NCI-H2029 (cell line): Measurements from ENCODE around the gene PIWIL1.

Experiments used
- DNase-seq: peaks from one replicate; lab custom pipeline; 2025; lab: John Stamatoyannopoulos, UW

PIWIL1 gene

DNA sequence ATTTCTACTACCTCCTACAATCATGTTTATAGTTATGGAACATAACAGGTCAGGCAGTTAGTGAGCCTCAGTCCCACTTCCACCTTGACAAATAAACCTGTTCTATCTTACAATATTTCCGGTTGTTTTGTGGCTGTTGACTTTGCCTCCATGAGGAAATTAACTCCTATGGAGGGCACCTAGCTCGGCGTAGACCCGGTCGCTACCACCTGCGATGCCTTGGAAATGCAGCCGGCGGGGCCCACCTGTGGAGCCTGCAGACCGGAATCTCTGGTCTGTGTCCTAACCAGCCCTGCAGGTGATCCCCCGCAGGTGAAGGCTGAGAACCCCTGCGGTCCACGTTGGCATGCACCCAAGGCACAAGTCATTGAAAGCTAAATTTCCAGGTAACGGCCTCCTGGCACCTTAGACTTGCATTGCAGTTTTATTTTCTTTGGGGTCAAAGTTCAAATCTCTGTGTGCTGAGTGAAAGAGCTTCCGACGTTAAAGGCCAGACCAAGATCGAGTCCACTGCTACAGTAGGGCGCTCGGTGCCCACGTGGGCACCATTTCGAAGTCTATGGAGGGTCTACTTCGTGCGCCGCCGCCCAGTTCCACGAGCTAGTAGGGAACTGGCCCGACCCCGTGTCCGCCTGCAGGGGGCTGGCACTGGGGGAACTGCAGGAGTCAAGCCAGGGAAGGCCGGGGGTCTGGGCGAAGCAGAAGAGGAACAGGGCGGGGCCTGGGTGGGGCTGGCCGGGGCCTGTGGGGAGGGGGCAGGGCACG, 782 bp upstream of the PIWIL1 start:
- DNase-seq, result no peak

DNA sequence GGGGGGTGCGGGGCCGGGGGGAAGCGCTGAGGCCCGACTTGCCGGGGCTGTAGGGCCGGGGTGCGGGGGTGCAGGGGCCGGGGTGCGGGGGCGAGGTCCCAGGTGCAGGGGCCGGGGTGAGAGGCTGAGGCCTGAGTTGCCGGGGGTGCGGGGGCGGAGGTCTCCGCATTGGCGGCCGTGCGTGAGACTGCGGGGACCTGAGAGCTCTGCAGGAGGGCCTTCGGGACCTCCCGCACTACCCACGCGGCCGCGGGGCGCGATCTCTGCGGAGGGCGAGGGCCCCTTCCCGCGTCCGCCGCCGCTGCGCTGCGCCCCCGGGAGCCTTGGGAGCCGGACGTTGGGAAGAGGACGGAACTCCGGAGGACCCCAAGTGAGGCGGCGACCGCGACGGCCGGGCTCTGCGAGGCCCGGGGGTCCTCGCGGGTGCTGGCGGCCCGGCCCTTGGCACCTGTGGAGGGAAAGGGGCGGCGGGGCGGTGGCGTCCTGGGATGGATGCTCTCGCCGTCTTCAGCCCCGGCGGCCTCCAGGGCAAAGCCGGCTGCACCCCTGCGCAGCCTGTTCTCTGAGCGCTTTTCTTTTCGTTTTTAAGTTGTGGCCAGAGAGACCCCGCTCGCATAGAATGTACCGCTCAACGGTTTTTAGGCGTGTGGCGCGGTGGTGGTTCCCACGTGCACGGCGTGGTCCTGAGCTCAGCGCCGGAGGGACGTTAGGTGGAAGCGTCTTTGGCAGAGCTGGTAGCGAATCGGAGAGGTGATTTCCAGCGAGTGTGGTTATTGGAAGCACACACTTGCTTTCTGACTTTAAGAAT, 1.3 kb downstream of the PIWIL1 start:
- no peak for DNase-seq

DNA sequence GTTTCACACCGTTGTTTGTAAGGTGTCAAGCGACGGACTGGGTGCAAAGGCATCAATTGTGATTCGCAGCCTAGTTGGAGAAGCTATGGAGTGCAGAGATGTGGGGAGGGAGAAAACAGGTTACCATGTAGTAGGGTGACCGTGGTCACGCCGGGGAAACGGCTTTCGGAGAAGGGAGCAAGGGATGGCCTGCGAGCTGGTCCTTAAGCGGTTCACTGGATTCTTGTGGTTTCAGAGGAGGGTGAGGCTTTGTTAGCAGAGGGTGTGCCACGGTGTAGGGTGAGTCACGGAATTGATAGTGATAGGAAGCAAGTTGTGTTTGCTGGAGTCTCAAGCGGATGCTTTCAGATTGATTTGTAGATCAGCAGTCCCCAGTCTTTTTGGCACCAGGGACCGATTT, 2.3 kb downstream of the PIWIL1 start:
- no peak for DNase-seq

DNA sequence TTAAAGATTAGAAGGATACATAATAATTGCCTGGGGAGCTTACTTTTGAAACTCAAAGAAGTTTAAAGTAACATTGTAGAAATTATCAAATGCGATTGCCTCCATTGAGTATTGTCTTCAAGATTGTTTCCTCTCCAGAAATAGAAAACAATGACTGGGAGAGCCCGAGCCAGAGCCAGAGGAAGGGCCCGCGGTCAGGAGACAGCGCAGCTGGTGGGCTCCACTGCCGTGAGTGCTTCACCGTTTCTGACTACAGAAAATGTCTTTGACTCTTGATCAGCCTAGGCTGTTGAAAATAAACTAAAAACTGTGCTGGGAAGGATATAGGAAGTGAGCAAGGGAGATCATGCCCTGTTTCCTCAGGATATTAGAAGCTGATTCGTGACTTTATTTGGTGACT, 4.8 kb downstream of the PIWIL1 start:
- no peak for DNase-seq

DNA sequence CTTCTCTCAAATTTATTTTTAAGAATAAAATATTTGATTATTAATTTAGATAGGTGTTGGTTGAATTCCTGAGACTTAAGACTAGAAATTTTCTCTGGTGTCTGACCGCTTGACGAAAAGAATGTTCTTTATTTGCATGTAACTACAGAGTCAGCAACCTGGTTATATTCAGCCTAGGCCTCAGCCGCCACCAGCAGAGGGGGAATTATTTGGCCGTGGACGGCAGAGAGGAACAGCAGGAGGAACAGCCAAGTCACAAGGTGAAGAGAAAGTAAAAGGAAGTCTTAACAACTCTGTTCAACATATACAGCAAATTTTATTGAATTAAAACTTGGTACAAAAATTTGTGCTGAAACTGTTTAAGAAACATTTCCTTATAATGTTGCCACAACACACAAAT, 5.2 kb downstream of the PIWIL1 start:
- DNase-seq, result no peak

DNA sequence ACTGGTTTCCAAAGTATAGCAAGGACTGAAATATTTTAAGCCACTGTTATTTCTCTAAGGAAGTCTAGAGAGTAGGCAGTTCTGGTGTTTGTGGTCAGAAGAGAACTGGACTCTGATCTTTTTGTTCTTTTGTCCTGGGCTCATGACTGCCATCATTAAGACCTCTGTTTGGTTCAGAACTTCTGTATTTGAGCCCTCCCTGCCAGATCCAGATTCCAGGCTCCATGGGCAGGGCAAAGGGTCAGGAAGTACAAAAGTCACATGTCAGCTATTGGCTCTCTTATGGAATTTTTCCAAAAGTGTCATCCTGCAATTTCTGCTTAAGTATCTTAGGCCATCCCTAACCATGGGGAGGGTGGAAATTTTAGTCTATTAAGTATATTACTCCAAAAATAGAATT, 6.8 kb downstream of the PIWIL1 start:
- DNase-seq, result no peak

DNA sequence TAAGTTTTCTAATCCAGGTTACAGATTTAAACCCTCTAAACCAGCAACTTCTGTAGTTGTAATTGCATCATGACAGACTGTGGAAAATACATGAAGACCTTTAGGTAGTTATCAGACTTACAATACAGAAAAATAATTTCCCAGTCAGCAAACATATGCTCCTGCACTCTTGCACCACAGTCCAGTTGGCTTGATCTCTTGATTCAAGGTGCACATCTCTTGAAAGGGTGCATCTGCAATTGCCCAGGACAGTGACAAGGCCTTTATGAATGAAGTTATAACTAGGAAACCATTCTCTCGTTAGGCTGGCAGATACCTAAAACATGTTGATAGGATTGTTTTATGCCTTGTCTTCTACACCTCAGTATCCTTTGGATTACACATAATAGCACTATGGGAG, 7.6 kb downstream of the PIWIL1 start:
- DNase-seq, result no peak

DNA sequence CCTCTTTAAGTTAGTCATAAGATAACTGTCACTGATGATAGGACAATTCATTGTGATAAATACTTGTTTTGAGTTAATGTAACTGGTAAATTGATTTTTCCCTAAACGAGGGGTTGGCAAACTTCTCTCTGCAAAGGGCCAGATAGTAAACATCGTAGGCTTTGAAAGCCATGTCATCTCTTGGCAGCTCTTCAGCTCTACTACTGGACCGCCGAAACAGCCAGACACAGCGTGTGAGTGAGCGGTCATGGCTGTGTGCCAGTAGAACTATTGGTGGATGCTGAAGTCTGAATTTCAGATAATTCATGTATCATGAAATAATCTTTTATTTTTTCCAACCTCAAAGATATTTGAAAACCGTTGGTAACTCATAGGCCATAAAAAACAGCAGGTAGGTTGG, 9.9 kb downstream of the PIWIL1 start:
- DNase-seq, result peak; percentile 41

DNA sequence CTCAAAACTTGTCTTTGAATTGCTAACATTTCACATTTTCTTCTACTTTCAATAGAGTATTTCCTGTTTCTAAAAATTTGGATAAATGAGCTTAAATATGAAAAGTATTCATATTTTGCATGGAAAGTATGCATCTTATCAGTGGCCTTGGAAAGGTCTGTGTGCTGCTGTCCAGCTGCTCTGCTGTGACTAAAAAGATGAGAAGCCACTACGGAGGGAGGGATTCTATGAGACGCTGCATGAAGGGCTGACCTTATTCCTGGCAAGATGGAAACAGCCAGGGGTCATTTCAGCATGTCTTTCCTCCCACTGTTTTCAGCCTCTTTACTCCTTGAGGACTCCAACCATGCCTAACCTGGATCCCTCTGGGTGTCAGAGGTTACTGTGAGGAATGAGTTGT, 13.0 kb downstream of the PIWIL1 start:
- no peak for DNase-seq

DNA sequence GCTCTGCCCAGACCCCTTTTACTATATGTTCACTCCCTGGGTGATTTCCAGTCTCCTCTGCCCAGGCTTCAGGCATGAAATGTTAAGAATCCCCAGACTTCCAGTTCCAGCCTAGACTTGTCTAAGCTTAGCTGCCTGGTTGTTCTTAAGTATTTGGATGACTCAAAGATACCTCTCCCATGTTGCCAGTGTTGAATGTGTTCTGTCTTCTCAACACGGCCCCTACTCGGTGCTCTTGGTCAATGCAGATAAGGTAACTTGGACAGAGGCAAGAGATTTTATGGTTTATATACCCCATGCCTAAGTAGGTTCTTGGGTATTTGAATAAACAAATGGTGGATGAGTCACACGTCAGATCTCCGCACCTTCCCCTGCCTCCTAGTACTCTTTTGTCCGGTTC, 13.6 kb downstream of the PIWIL1 start:
- DNase-seq, result no peak

DNA sequence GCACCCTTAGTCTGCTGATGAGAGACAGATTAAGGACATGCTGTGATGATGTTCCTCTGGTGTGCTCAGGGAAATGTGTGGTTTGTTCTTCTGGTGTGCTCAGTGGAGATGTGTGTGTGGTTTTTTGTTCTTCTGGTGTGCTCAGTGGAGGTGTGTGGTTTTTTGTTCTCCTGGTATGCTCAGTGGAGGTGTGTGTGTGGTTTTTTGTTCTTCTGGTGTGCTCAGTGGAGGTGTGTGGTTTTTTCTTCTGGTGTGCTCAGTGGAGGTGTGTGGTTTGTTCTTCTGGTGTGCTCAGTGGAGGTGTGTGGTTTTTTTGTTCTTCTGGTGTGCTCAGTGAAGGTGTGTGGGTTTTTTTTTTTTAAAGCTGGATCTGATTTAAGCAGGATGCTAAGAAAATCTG, 15.4 kb downstream of the PIWIL1 start:
- DNase-seq, result no peak

DNA sequence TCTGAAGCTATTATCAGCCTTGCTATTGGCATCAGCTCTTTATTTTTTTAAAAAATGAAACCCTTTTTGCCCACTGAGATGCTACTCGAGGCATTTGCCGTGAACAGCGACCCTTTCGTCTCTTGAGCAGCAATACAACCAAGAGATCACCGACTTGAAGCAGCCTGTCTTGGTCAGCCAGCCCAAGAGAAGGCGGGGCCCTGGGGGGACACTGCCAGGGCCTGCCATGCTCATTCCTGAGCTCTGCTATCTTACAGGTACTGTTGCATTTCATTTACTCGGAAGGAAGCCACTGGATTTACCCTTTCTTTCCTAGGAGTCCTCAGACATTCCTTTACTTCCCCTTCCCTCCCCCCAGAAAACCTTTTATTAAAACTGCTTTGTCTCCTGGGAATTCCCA, 16.7 kb downstream of the PIWIL1 start:
- no peak for DNase-seq

DNA sequence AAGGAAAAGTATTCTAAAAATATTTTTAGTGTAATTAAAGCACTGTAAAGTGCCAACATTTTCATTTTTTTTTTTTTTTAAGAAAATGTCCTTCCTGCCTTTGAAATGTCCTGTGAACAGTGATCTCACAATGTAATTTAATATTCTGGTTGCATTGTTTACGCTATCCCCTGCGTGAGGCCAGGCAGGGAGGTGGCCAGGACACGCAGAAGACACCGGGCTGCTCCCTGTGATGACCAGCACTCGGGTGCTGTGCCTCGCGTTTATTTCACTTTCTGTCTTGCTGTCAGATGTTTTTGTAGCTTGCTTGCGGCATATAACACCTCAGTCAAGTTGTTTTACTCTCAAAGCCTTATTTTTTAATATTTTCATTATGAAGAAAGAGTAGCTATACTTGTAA, 18.5 kb downstream of the PIWIL1 start:
- DNase-seq, result no peak

DNA sequence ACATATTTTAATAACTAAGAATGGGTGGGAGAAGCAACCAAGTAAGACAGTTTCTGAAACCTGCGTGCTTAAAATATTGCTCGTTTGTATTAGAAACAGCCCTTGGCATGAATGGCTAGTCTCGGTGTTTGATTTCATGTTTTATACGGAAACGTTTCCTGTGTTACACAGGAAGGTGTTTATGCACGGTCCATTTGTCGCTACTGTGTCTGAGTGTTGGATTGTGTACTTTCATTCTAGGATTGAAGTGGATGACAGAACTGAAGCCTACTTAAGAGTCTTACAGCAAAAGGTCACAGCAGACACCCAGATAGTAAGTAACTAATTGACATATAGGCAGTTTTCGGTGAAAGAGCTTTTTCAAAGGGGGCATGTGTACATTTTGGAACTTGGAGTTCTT, 19.6 kb downstream of the PIWIL1 start:
- peak; percentile 87 for DNase-seq

DNA sequence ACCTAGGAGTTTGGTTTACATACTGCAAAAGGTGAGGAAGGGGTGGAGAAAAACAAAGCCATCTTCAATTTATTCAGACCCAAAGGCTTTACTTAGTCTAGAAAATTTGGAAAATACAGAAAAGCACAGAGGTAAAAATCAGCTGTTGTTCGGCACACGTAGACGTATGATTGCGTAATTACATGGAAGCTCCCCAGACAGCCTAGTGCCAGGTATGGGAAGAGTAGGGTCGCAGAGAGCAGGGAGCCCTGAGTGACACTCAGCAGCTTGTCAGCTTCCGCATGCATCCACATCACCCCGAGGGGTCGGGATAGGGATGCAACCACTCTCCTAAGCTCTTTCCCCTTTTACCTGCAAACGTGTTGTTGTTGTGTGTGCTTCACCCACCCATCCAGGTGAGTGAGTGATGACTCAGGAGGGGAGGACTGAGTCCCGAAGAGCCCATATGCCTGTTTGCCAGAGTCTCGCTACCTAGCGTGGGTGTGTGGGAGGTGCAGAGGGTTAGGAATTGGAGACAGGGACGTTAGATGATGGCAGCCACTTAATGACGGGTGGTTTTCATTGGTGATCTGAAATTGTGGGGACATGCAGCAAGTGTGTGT, 20.1 kb downstream of the PIWIL1 start:
- peak; percentile 10 for DNase-seq

DNA sequence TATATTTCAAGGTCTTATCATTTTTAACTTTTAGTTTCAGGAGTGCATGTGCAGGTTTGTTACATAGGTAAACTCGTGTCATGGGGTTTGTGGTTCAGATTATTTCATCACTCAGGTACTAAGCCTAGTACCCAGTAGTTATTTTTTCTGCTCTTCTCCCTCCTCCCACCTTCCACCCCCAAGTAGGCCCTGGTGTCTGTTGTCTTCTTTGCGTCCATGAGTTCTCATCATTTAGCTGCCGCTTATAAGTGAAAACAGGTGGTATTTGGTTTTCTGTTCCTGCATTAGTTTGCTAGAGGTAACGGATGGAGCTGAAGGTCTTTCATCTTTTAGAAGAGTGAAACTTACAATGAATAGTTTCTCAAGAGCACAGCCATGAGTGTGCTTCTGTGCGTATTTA, 24.4 kb downstream of the PIWIL1 start:
- no peak for DNase-seq

DNA sequence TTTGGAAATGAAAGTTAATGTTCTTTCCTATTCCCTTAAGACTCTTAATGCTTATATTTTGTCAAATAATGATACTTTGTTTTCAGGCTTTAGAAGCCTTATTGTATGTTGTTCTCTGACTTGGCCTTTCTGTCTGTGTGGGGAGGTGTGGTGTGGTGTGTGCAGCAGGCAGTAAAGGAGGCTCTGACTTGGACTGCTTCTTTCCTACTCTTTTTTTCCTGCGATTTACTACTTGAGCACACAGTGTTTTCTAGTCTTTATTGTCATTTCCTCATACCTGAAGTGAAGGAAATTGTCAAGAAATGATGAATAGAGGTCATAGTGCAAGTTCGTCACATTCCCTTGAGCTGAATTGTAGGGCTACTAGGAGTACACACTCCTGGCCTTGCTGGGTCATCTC, 26.9 kb downstream of the PIWIL1 start:
- DNase-seq, result no peak

DNA sequence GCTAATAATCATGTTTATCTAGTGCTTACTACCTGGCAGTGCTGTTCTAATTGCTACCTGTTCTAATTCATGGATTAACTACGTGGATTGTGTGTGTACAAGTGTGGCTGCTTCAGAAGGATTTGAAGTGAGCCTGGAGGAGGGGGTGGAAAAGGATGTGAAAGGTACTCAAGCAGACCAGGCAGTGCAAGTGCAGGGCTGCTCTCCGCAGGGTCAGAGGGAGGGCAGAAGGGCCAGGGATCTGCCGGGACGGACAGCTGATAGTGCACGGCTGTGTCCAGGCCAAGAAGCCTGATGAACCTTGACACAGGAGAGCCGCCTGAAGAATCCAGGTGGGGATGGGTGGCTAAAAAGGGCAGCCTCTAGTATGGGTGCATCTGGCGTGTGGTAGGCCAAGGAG, 28.5 kb downstream of the PIWIL1 start:
- no peak for DNase-seq

DNA sequence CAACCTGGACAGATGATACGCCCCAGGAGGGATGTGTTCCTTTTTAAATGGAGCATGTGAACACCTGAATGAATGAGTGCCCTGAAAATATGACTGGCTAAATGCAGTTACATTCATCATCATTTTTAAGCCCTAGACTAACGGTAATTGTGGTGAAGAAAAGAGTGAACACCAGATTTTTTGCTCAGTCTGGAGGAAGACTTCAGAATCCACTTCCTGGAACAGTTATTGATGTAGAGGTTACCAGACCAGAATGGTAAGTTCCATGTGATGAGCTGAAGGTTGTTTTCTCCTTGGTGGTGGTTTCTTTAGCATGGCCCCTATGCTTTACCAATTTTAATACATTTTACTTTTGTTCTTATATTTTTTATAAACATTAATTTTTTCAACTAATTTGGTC, 29.3 kb downstream of the PIWIL1 start:
- DNase-seq, result no peak

DNA sequence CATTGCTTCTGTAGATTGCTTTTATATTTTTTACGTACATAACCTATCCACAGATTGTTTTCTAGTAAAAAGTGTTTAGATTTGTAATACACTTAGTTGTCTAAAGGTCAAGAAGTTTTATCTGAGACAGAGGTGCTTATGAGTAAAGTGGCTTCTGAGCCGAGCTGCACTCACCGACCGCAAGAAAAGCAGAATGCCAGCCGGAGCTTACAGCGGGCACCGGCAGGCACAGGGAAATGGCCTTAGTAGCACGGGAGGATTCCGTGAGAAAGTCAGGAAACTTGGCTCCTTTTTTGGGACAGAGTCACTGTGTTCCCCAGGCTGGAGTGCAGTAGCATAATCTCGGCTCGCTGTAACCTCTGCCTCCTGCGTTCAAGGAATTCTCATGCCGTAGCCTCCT, 29.8 kb downstream of the PIWIL1 start:
- no peak for DNase-seq

DNA sequence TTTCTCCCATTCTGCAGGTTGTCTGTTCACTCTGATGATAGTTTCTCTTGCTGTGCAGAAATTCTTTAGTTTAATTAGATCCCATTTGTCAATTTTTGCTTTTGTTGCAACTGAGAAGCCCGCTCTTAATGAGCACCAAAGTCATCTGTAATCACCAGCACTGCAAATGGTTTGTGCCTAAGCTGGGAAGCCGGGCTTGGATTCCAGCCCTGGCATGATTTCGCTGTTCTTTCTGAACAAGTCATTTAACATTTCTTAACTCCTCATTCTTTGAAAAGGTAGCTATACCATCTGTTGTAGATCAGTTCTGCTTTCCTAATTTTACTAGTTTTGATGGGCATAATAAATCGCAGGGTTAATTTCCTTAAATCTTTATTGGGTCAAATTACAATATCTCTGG, 32.1 kb downstream of the PIWIL1 start:
- no peak for DNase-seq

DNA sequence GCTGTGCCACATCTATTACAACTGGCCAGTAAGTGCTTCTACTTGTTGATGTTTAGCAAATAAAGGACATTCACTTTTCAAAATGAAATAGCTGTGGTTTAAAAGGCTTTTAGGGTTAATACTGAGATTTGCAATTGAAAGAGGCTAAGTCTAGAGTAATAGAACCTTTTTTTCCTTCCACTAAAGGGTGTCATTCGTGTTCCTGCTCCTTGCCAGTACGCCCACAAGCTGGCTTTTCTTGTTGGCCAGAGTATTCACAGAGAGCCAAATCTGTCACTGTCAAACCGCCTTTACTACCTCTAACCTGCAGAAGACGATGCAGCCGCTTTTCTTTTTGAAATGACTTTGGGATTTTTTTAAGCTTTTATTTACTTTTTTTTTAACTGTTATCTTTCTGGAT, 33.6 kb downstream of the PIWIL1 start:
- no peak for DNase-seq

DNA sequence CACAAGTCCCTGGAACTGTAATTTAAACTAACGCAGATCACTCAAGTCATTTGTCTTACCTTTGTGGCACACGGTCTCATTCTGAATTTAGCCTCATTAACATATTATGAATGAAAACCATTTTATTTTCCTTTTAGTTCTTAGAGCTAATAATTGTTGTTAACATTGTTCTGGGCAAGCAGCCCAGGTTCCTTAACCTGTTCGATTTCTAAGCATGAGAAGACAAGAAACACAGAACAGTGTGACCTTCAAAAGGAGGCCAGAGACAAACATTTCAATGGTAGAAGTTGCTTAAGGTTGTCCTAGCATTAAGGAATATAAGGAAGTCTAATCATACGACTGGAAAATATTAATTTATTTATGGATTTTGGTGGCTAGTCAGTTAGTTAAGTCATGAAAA, 35.2 kb downstream of the PIWIL1 start:
- no peak for DNase-seq
